ENCODE data around the gene SIX3. TPM values are rescaled to one million over a fixed set of nuclear protein-coding genes. Genes with fewer than 3 reads are reported as not detected.

Gene SIX3
- total RNA-seq, 1 experiment from 2014 or later: 1.4 TPM

DNA sequence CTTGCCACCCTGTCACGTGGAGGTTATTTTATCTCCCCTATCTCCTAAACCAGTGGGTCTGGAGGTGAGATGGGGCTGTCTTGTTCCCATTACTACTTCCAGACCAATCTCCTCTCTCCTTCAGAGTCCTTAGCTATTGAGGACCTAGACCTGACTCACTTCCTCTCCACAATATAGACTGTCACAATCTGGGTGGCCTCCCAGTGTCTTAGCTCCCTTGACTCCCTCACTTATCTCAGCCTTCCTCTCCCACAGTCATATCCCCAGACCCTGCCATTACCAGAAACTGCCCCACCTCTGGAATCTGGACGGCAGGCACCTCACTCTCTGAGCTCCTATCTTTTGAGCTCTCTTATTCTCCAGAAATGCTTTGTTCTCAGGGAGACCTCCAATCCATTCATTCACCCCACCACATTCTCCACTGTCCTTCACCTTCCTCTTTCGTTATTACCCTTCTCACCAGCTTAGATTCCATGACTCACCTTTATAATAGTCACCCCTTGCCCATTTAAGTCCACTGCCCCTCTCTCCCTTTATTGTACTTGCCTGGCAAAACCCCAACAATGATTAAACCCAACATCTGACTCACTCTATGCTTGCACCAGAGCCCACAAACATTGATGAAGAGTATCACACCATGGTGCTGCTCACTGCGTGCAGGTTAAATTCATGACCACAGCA, 23.3 kb upstream of the SIX3 start:
- TF ChIP-seq, protein P1, sequence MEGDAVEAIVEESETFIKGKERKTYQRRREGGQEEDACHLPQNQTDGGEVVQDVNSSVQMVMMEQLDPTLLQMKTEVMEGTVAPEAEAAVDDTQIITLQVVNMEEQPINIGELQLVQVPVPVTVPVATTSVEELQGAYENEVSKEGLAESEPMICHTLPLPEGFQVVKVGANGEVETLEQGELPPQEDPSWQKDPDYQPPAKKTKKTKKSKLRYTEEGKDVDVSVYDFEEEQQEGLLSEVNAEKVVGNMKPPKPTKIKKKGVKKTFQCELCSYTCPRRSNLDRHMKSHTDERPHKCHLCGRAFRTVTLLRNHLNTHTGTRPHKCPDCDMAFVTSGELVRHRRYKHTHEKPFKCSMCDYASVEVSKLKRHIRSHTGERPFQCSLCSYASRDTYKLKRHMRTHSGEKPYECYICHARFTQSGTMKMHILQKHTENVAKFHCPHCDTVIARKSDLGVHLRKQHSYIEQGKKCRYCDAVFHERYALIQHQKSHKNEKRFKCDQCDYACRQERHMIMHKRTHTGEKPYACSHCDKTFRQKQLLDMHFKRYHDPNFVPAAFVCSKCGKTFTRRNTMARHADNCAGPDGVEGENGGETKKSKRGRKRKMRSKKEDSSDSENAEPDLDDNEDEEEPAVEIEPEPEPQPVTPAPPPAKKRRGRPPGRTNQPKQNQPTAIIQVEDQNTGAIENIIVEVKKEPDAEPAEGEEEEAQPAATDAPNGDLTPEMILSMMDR (conservative IDR thresholded peaks at IDR 0.05): no peak
- no peak for TF ChIP-seq EZH2 (IDR thresholded peaks at IDR 0.05; ENCODE audit: low read depth)
- POLR2A ChIA-PET (ENCODE audit: unreplicated experiment): interaction anchor here (0.6 to 0.7 kb wide), 3 partner anchors 32 to 484 kb away, joined by 3 to 4 read pairs (median 3); no protein-coding TSS in a partner anchor

DNA sequence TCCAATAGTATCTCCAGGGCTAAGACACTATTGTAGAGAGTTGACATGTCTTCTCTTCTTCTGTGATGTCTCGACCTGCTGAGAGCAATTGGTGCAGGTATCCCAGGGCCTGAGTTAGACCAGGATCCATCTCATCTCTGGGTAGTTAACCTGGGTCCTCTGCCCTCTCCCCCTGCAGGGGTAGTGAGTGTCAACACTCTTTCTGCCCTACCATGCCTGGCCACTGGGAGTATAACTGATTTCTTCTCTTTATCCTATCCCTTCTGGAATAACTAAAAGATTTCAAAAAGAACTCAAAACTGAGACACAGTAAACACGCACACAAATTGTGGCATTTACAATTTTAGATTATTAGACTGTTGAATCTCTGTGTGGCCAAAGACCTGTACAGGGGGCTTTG, 20.8 kb upstream of the SIX3 start:
- intact Hi-C loops (cut with micrococcal nuclease; ENCODE audit: unreplicated experiment): no loop called here
- ChIA-PET CTCF (no interaction called here), POLR2A (ENCODE audit: unreplicated experiment) (interaction anchor here (0.6 to 0.7 kb wide), 2 partner anchors 422 to 507 kb away, joined by 3 to 6 read pairs; no protein-coding TSS in a partner anchor)
- no peaks in the 10 kb centered on the region for H3K79me2 ChIP-seq (ENCODE audit: low read depth)
- DNase-seq: no peak
- 0 out of 2 replicates have a peak, but pooled peaks cover 4% of the 10 kb centered on the region for H3K9me3 ChIP-seq (ENCODE audit: insufficient read depth, low read depth)
- H3K4me3 ChIP-seq: no peak overlapping the region
- H3K9me2 ChIP-seq (ENCODE audit: insufficient read depth): no peaks in the 10 kb centered on the region
- H4K20me1 ChIP-seq (ENCODE audit: insufficient read depth): no peaks in the 10 kb centered on the region
- H3K4me2 ChIP-seq: no peak overlapping the region
- no TSS peak for BruUV-seq (replicated peaks)
- no peak for TF ChIP-seq EZH2 (IDR thresholded peaks at IDR 0.05; ENCODE audit: low read depth)
- TF ChIP-seq, protein P1 (conservative IDR thresholded peaks at IDR 0.05): 0 out of 2 replicates have a peak, but pooled peaks have one; percentile 17
- H2AFZ ChIP-seq: no peak overlapping the region
- peaks cover 27% of the 10 kb centered on the region for H3K4me1 ChIP-seq (replicated peaks; ENCODE audit: insufficient read depth)
- peaks cover 25% of the 10 kb centered on the region for H3F3A ChIP-seq (ENCODE audit: insufficient read depth, low read depth)
- H3K27ac ChIP-seq: no peak overlapping the region
- no peaks in the 10 kb centered on the region for H3K27me3 ChIP-seq (ENCODE audit: insufficient read depth, low read depth)
- H3K36me3 ChIP-seq (ENCODE audit: low read depth): 0 out of 2 replicates have a peak, but pooled peaks cover 12% of the 10 kb centered on the region

More for the DNA sequence above, 23.3 kb upstream of the SIX3 start:
- H3K4me1 ChIP-seq (replicated peaks; ENCODE audit: insufficient read depth): peaks cover 27% of the 10 kb centered on the region
- intact Hi-C loops (cut with micrococcal nuclease; ENCODE audit: unreplicated experiment): no loop called here
- DNase-seq: peak; percentile 49 to 93
- H4K20me1 ChIP-seq (ENCODE audit: insufficient read depth): no peaks in the 10 kb centered on the region
- CTCF ChIA-PET: interaction anchor here (0.6 to 1.2 kb wide), 6 partner anchors 37 to 1035 kb away, joined by 4 to 6 read pairs (median 4); no protein-coding TSS in a partner anchor
- peaks cover 21% of the 10 kb centered on the region for H3F3A ChIP-seq (ENCODE audit: insufficient read depth, low read depth)
- H3K36me3 ChIP-seq (ENCODE audit: low read depth): 0 out of 2 replicates have a peak, but pooled peaks cover 7% of the 10 kb centered on the region
- H3K79me2 ChIP-seq (ENCODE audit: low read depth): no peaks in the 10 kb centered on the region
- peak overlapping the region; percentile 34; the same call in 1 of the 2 replicates for H2AFZ ChIP-seq
- H3K27ac ChIP-seq: peak overlapping the region; percentile 68
- no peaks in the 10 kb centered on the region for H3K27me3 ChIP-seq (ENCODE audit: insufficient read depth, low read depth)
- H3K4me2 ChIP-seq: peak overlapping the region; percentile 55
- H3K9me3 ChIP-seq (ENCODE audit: insufficient read depth, low read depth): 0 out of 2 replicates have a peak, but pooled peaks cover 4% of the 10 kb centered on the region
- no TSS peak for BruUV-seq (replicated peaks)
- no peaks in the 10 kb centered on the region for H3K9me2 ChIP-seq (ENCODE audit: insufficient read depth)
- H3K4me3 ChIP-seq: no peak overlapping the region

DNA sequence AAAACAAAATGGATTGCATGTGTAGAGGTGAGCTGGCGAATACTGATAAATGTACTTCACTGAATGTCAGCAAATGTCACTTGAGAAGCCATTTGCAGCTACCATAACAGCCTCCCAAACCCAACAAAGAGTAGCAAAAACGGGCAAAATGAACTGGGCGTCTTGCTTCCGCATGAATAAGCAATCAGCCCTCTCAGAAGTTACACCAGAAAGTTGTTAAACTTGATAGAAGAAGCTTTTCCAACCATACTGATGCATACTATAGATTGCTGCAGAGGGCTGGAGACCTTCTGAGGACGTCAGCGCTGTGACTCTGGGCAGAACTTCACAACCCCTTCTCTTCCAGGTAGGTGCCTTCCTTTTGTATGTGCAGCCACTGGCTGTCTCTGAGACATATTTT, 18.7 kb upstream of the SIX3 start:
- DNase-seq: peak in 1 of 2 experiments; percentile 58
- no peak overlapping the region for H2AFZ ChIP-seq
- no peak overlapping the region for H3K4me3 ChIP-seq

More for the DNA sequence above, 18.7 kb upstream of the SIX3 start:
- POLR2A ChIA-PET (ENCODE audit: unreplicated experiment): interaction anchor here (0.5 to 0.7 kb wide), 2 partner anchors 11 to 1045 kb away, joined by 3 to 4 read pairs; no protein-coding TSS in a partner anchor
- Histone ChIP-seq H3K36me3 (ENCODE audit: low read depth) (0 out of 2 replicates have a peak, but pooled peaks cover 12% of the 10 kb centered on the region), H3K9me3 (ENCODE audit: insufficient read depth, low read depth) (0 out of 2 replicates have a peak, but pooled peaks cover 4% of the 10 kb centered on the region), H3K9me2 (ENCODE audit: insufficient read depth) (no peaks in the 10 kb centered on the region), H3K79me2 (ENCODE audit: low read depth) (no peaks in the 10 kb centered on the region), H4K20me1 (ENCODE audit: insufficient read depth) (no peaks in the 10 kb centered on the region), H3F3A (ENCODE audit: insufficient read depth, low read depth) (peaks cover 23% of the 10 kb centered on the region), H3K4me1 (replicated peaks; ENCODE audit: insufficient read depth) (peaks cover 25% of the 10 kb centered on the region), H3K27ac (no peak overlapping the region), H3K27me3 (ENCODE audit: insufficient read depth, low read depth) (no peaks in the 10 kb centered on the region), H3K4me2 (no peak overlapping the region)
- TF ChIP-seq, protein P1 (conservative IDR thresholded peaks at IDR 0.05): no peak
- TF ChIP-seq EZH2 (IDR thresholded peaks at IDR 0.05; ENCODE audit: low read depth): no peak
- no TSS peak for BruUV-seq (replicated peaks)
- CTCF ChIA-PET: interaction anchor here (0.6 to 0.8 kb wide), 2 partner anchors 20 to 313 kb away, joined by 3 to 6 read pairs; no protein-coding TSS in a partner anchor
- intact Hi-C loops (cut with micrococcal nuclease; ENCODE audit: unreplicated experiment): no loop called here

Data from PC-9 (cell line).